Adipose tissue (tissue), 3 donors: ENCODE measurements around the gene WNT8B. TPM values are rescaled to one million over a fixed set of nuclear protein-coding genes. Genes with fewer than 3 reads are reported as not detected.

ENCODE experiments used
- H3K27ac ChIP-seq: one replicate; pipeline ENCODE4 v1.5.1; 2013; ENCODE audit warnings: low read depth, low read length
- WGBS, 3 donors: extraction: QIAGEN DNeasy Blood & Tissue Kit; methylation state at CpG; one replicate each; pipeline ENCODE4 v1.1.7; 2013; 5-methylcytosine and 5-hydroxymethylcytosine counted together
- polyA plus RNA-seq, 3 donors: library from polyadenylated mRNA; stranded (reverse); fragments of 200-250 nt; gene quantifications; one replicate each; pipeline ENCODE4 v1.2.3, GENCODE V29; 2013
- donor health status: healthy with polysubstance abuse.
- donor health status: Bipolar disorder and iron deficiency.
- donor health status: healthy.

The WNT8B gene
- polyA plus RNA-seq, 3 donors: 0.03 to 0.21 TPM; not detected in 1

GRCh38 chr10:100481462-100482081, 18.8 kb downstream of the WNT8B start:
- WGBS, 3 donors: 1 to 3% (median 3%) methylated on average over 19 of the region's 19 CpGs
- no peak overlapping the region for H3K27ac ChIP-seq

DNA sequence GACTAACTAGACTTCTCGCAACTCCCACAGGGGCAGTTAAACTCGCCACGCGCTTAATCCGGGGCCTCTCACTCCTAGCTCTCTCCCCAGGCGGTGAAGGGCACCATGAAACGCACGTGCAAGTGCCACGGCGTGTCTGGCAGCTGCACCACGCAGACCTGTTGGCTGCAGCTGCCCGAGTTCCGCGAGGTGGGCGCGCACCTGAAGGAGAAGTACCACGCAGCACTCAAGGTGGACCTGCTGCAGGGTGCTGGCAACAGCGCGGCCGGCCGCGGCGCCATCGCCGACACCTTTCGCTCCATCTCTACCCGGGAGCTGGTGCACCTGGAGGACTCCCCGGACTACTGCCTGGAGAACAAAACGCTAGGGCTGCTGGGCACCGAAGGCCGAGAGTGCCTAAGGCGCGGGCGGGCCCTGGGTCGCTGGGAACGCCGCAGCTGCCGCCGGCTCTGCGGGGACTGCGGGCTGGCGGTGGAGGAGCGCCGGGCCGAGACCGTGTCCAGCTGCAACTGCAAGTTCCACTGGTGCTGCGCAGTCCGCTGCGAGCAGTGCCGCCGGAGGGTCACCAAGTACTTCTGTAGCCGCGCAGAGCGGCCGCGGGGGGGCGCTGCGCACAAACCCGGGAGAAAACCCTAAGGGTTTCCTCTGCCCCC, 19.5 kb downstream of the WNT8B start:
- WGBS, 3 donors: 0 to 1% (median 0%) methylated on average over 58 to 59 of the region's 59 CpGs
- H3K27ac ChIP-seq: no peak overlapping the region

DNA sequence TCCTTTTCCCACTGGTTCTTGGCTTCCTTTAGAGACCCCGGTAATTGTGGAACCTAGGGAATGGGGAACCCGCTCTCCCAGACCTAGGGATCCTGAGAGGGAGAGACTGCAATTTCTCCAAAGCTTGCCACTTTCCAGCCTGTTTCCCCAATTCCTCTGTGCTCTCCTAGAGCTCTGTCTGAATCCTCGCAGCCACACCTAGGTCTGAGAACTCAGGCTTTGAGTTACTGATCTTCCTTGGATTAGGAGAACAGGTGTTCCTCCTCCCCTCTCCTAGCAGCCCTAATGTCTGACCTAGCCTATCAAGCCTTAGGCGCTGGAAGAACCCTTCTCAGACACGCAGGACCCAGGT, 20.0 kb downstream of the WNT8B start:
- 18 to 39% (median 34%) methylated on average over 5 of the region's 5 CpGs for WGBS, 3 donors
- H3K27ac ChIP-seq: no peak overlapping the region

GRCh38 chr10:100483876-100484666, 21.3 kb downstream of the WNT8B start:
- WGBS, 3 donors: 81 to 90% (median 84%) methylated on average over 5 of the region's 5 CpGs
- no peak overlapping the region for H3K27ac ChIP-seq

GRCh38 chr10:100485366-100485765, 22.6 kb downstream of the WNT8B start:
- 81 to 85% (median 83%) methylated on average over 8 of the region's 8 CpGs for WGBS, 3 donors
- H3K27ac ChIP-seq: no peak overlapping the region

DNA sequence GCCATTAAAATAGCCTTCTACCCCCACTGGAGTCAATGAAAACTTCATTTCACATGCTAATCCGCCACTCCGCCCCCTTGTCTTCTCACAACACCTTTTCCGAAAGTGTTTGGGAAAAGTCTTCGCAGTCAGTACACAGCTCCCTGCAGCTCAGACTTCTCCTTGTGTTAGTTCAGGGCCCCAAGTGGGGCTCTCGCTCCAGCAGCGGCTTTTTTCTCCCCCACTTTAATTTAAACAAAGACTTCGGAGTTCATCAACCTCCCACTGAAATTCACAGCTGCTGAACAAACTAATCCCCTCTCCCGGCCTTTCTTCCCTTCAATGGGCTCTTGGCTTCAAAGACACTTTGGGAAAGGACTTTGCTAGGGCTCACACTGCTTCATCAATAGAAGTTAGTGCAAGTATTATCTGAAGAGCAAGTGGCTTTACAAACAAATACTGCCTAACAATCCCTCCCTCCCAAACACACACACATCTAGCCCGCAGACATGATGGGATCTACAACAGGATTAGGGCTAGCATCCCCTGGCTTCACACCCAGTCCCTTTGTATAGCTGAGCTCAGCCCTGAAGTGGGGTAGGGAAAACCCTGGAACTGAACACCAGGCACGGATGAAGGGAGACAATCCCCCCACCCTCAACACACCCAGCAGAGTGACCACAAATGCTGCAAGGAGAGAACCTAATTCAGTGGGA, 23.1 kb downstream of the WNT8B start:
- H3K27ac ChIP-seq: no peak overlapping the region
- WGBS, 3 donors: 90 to 94% (median 91%) methylated on average over 10 of the region's 10 CpGs

- 96 to 98% (median 98%) methylated on average over 6 of the region's 6 CpGs for WGBS, 3 donors
Measured at GRCh38 chr10:100487529-100487928, 24.7 kb downstream of the WNT8B start.

GRCh38 chr10:100489396-100489795, 26.6 kb downstream of the WNT8B start:
- H3K27ac ChIP-seq: no peak overlapping the region
- 83 to 88% (median 86%) methylated on average over 5 of the region's 5 CpGs for WGBS, 3 donors

More at GRCh38 chr10:100487529-100487928, 24.7 kb downstream of the WNT8B start:
- no peak overlapping the region for H3K27ac ChIP-seq

DNA sequence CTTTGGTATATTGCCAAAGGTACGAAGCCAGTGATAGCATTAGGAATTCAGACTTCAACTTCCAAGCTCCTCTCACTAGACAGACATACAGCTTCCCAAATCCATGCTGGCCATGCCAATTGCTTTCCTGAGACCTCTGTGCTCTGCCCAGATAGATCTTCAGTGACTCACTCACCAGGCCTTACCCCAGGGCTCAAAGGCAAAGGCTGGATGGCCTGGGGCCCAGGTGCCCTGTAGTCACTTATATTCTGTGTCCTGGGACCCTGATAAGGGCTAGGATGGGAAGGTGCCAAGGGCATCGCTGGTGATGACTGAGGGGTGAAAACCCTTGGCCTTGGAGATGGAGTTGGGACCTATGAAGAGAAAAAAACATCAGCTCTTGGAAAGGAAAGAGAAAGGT, 27.7 kb downstream of the WNT8B start:
- H3K27ac ChIP-seq: no peak overlapping the region
- WGBS, 3 donors: 76 to 94% (median 93%) methylated on average over 2 of the region's 2 CpGs

- H3K27ac ChIP-seq: no peak overlapping the region
- 92 to 95% (median 93%) methylated on average over 2 of the region's 2 CpGs for WGBS, 3 donors
Measured at GRCh38 chr10:100496567-100496966, 33.8 kb downstream of the WNT8B start.

DNA sequence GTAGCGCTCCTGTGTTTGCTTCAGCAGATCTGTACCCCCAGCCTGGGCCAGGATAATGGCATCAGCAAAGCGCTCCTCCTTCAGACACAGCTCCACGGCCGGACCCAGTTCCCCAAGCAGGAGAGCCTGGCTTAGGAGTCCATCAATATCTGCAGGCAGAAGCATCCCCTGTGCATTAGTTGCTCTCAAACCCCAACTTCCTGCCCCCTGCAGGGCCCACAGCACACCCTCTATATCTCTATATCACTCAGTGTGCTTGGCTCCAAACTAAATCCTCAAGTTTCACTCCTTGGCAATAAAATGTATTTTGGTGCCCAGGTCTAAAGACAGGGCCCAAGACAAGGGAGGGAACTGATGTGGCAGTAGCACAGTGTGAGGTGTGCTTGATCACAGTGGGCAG, 35.2 kb downstream of the WNT8B start:
- no peak overlapping the region for H3K27ac ChIP-seq
- WGBS, 3 donors: 95 to 98% (median 98%) methylated on average over 4 of the region's 4 CpGs

DNA sequence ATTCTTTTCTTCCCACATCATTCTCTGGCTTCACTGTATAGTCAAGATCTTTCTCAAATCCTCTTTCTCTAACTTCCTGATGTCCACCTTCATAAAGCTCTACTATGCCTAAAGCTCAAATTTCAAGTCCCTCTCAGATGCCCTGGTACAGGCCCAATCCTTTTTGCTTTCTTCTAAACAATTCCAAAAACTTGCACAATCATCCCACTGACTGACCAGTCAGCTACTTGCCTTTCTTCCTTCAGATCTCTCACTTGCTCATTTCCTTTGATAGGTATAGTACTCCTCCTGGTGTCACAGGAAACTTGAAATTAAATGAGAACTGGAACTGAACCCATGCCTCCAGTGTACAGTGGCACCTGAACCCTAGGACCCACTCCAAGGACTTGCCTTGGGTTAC, 38.6 kb downstream of the WNT8B start:
- H3K27ac ChIP-seq: no peak overlapping the region

- WGBS, 3 donors: 92 to 97% (median 97%) methylated on average over 1 of the region's 1 CpG
- no peak overlapping the region for H3K27ac ChIP-seq
Measured at GRCh38 chr10:100502926-100503494, 40.2 kb downstream of the WNT8B start.

DNA sequence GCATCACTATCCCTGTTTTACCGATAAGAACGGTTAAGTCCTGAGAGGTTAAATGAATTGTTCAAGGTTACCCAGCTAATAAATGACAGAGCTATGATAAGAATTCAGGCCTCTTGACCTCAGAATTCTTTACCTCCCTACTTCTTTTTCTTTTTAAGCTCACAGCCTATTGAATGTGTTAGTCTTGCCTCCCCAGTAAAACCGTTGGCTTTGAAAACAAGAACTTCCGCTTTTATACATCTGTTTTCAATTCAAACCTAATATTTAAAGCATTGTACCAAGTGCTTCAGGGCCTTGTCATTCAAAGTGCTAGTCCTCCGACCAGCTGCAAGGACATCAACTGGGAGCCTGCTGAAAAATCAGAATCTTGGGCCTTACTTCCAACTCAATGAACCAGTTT, 41.3 kb downstream of the WNT8B start:
- H3K27ac ChIP-seq: no peak overlapping the region
- 34 to 81% (median 77%) methylated on average over 5 of the region's 5 CpGs for WGBS, 3 donors

DNA sequence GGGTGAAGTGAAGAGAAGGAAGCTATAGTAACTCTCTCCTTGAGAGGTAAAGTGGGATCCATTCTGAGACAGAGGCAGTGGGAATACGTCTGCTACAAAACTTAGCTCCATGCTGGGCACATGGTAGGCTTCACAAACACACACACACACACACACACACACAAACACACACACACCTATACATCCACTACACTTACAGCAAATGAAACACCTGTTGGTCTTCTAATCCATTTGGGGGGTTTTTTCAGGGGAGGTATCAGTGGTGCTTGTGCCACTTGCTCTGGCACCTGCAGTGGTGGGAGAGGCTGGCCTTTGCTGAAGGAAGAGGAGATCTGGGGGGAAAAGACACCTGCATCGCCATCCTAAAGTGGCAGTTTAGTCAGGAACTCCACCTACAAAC, 42.4 kb downstream of the WNT8B start:
- 91 to 100% (median 93%) methylated on average over 2 of the region's 2 CpGs for WGBS, 3 donors
- no peak overlapping the region for H3K27ac ChIP-seq

DNA sequence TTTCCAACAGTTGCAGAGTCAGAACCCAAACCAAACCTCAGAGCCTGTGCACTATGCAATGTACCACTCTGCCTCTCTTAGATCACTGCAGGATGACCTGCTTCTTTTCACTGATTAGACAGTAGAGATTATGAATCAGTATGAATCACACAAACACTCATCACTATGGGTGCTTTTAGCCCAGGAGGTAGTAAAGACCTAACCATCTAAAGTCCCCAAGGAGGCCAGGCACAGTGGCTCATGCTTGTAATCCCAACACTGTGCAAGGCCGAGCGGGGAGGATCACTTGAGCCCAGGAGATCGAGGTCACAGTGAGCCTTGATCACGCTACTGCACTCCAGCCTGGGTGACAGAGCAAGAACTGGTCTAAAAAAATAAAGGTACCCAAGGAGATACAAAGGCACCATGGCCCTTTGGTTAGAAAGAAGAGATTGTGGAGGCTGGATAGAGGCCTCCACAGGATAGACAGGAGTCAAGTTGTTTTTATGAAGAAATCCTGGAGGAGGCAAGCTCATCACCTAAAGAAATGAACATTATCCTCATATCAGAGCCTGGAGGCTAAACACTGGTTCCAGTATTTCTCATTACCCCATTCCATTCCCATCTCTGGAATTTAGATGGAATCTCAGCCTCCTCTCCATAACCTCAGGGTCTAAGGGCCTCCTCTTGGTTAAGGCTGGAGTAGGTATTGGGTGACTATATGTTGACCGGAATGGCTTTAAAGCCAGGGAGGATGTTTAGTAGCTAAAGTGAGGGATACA, 44.0 kb downstream of the WNT8B start:
- WGBS, 3 donors: 97 to 98% (median 97%) methylated on average over 5 of the region's 5 CpGs
- H3K27ac ChIP-seq: no peak overlapping the region

- 90 to 96% (median 92%) methylated on average over 5 of the region's 5 CpGs for WGBS, 3 donors
- H3K27ac ChIP-seq: no peak overlapping the region
Measured at GRCh38 chr10:100507357-100507732, 44.5 kb downstream of the WNT8B start.

GRCh38 chr10:100508266-100508665, 45.5 kb downstream of the WNT8B start:
- WGBS, 3 donors: 50 to 72% (median 61%) methylated on average over 1 of the region's 1 CpG
- no peak overlapping the region for H3K27ac ChIP-seq
